GM21447 (cell line): ENCODE results near the gene LMBR1.

ENCODE experiments used
- ATAC-seq: cut with Tn5 transposase; IDR thresholded peaks from one replicate; pipeline ENCODE4 v1.9.1; 2021; ENCODE audit not compliant: unreplicated experiment

The LMBR1 gene

DNA sequence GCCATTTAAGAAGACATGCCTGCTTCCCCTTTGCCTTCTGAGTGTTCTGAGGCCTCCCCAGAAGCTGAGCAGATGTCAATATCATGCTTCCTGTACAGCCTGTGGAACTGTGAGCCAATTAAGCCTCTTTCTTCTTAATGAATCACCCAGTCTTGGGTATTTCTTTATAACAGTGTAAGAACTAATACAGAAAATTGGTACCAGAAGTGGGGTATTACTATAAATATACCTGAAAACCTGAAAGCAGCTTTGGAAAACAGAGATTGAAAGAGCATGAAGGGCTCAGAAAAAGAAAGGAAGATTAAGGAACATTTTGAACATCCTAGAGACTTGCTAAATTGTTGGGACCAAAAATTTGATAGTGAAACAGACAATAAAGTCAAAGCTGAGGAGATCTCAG, 264.4 kb downstream of the LMBR1 start:
- no peak for ATAC-seq
